HepG2 (cell line): ENCODE data around the gene CSNK2B. TPM values are rescaled to one million over a fixed set of nuclear protein-coding genes. Genes with fewer than 3 reads are reported as not detected.
A peak's percentile ranks its signal among the peaks of the same experiment; 100 is the strongest.

ENCODE experiments used
- AGO1 ChIP-seq: fragments of 200-400 bp; formaldehyde crosslinking; IDR thresholded peaks from 2 replicates; pipeline ENCODE4 v1.6.1; 2017; ENCODE audit warnings: mild to moderate bottlenecking, low read depth, low read length, moderate library complexity; ENCODE audit not compliant: poor library complexity, severe bottlenecking
- ASH2L ChIP-seq: fragments of 300-600, 200-600 bp; sonication (generic); IDR thresholded peaks from 2 replicates; pipeline ENCODE4 v1.7.0; 2017; ENCODE audit warnings: low read depth, mild to moderate bottlenecking, moderate library complexity, mixed read lengths, low read length; ENCODE audit not compliant: insufficient read length
- BORCS8-MEF2B ChIP-seq: sonication (generic); formaldehyde crosslinking; IDR thresholded peaks from 2 replicates; pipeline ENCODE4 v1.8.0; 2022; ENCODE audit warnings: mild to moderate bottlenecking, missing genetic modification reagents
- DBP ChIP-seq: sonication (generic); formaldehyde crosslinking; IDR thresholded peaks from 2 replicates; pipeline ENCODE4 v1.4.0; 2020; ENCODE audit warnings: missing genetic modification reagents; ENCODE audit errors: not compliant biosample characterization
- HNRNPH1 ChIP-seq: fragments of 200-400 bp; formaldehyde crosslinking; optimal IDR thresholded peaks from 2 replicates; pipeline ENCODE3; 2017; ENCODE audit warnings: mild to moderate bottlenecking, low read depth, low read length
- MYC ChIP-seq: sonication (generic); formaldehyde crosslinking; IDR thresholded peaks from 2 replicates; pipeline ENCODE4 v1.9.0; 2021; ENCODE audit warnings: missing genetic modification reagents, borderline replicate concordance
- PHF5A ChIP-seq: IDR thresholded peaks from one replicate; pipeline ENCODE4 v1.6.1; 2018; ENCODE audit warnings: low read depth, missing genetic modification reagents; ENCODE audit not compliant: unreplicated experiment
- TAF15 ChIP-seq: fragments of 200-400 bp; formaldehyde crosslinking; IDR thresholded peaks from one replicate; pipeline ENCODE4 v1.6.1; 2018; ENCODE audit warnings: mild to moderate bottlenecking, low read depth, low read length; ENCODE audit not compliant: poor library complexity, severe bottlenecking
- ZC3H13 ChIP-seq: sonication (generic); formaldehyde crosslinking; IDR thresholded peaks from 2 replicates; pipeline ENCODE4 v1.8.1; 2023; ENCODE audit warnings: mild to moderate bottlenecking, missing genetic modification reagents, moderate library complexity
- ZNF275 ChIP-seq: sonication (generic); formaldehyde crosslinking; IDR thresholded peaks from 2 replicates; pipeline ENCODE4 v1.8.0; 2022; ENCODE audit warnings: missing genetic modification reagents, mild to moderate bottlenecking, inconsistent platforms, borderline replicate concordance
- ZNF276 ChIP-seq: sonication (generic); formaldehyde crosslinking; IDR thresholded peaks from 2 replicates; pipeline ENCODE4 v1.4.0; 2020; ENCODE audit warnings: mild to moderate bottlenecking, low read depth, missing genetic modification reagents
- ZNF33B ChIP-seq: sonication (generic); formaldehyde crosslinking; IDR thresholded peaks from 2 replicates; pipeline ENCODE4 v1.5.1; 2020; ENCODE audit warnings: mild to moderate bottlenecking, missing genetic modification reagents
- ZNF552 ChIP-seq: sonication (generic); formaldehyde crosslinking; IDR thresholded peaks from 2 replicates; pipeline ENCODE4 v1.9.0; 2022; ENCODE audit warnings: missing genetic modification reagents, mild to moderate bottlenecking, borderline replicate concordance
- ZNF629 ChIP-seq: sonication (generic); formaldehyde crosslinking; conservative IDR thresholded peaks from 2 replicates; pipeline ENCODE4 v1.5.0; 2020; ENCODE audit warnings: missing genetic modification reagents
- ZNF770 ChIP-seq: sonication (generic); formaldehyde crosslinking; IDR thresholded peaks from 2 replicates; pipeline ENCODE4 v1.5.0; 2020; ENCODE audit warnings: mild to moderate bottlenecking, missing genetic modification reagents
- polyA plus RNA-seq, 8 experiments: library from polyadenylated mRNA; depleted of rRNA in 3 of 8; stranded (reverse) in 7 of 8; unstranded in 1 of 8; fragments of >200 nt; fragmentation: Illumina TruSeq in 4 of 8; extraction: Trizol in 4 of 8; gene quantifications; 2 replicates each; pipeline versions ENCODE4 v1.2.1 to v1.2.3, GENCODE V29; 2011 to 2016; ENCODE audit warnings: low read depth in 4 of 8, missing spikeins in 1 of 8, mixed read lengths in 1 of 8; ENCODE audit not compliant: insufficient read depth in 1 of 8
- total RNA-seq, 5 experiments: library from RNA; depleted of rRNA; stranded (reverse); fragments of >200 nt; fragmentation: Illumina TruSeq; extraction: Trizol; gene quantifications; 2 replicates each; pipeline ENCODE4 v1.2.3, GENCODE V29; 2016; ENCODE audit warnings: low read depth in 1 of 5
- TF ChIP-seq, protein P1 (sequence below): sonication (generic); formaldehyde crosslinking; IDR thresholded peaks from 2 replicates; pipeline ENCODE4 v1.8.0; 2022; ENCODE audit warnings: mild to moderate bottlenecking, missing genetic modification reagents; ENCODE audit not compliant: insufficient replicate concordance
- TF ChIP-seq, protein P2 (sequence below): sonication (generic); formaldehyde crosslinking; IDR thresholded peaks from 2 replicates; pipeline ENCODE4 v1.9.0; 2022; ENCODE audit warnings: missing genetic modification reagents, mild to moderate bottlenecking, borderline replicate concordance

CSNK2B gene
- total and polyA plus RNA-seq, 2 of the 13 experiments (the other 11 are each of a cell fraction or from before 2014, with no cell fraction given), result 111 to 296 TPM

DNA sequence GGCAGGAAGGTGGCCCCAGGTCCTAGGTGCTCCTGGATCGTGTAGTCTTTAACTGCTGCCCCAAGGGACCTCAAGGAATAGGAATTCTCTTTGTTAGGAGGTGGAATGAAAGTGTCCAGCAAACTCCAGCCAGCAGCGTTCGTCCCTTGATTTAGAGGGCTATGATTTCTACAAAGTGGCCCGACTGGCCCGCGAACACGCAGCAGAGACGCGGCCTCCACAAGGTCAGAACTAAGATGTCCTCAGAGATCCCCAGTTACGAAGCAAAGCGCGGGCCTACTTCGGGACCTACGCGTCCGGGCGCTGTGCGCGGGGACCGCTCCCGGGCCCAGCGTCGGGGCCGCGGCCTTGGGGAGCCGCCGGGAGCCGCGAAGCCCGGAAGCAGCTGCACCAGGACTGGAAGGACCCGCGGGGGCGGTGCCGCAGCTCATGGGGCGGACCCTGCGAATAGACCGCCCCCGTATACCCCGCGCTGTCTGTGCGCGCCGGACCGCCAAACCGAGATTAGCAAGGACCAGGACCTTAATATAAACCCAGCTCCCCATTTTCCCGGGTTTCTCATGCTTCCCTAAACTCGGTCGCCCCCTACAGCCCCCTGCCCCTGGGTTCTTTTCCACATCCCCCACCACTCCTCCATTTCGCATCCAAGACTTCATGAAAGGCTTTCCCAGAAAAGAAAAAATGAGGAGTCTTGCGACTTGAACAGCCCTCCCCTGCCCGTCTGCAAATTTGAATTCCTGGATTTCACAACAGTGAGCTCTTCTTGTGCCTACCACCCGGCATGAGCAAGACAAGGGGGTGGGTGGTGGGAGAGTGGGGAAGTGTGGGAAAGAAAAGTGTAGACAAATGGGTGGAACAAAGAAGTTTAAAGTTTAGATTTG lies 5.3 kb upstream of the CSNK2B start, which contains the start of gene C6orf47 (continued):
- TF ChIP-seq MYC (peak; percentile 65; the same call in 1 of the 2 replicates), ZNF33B (CRISPR knock-in tag) (no peak; the same call in 1 of the 2 replicates), BORCS8-MEF2B (CRISPR knock-in tag) (peak; percentile 84), ZC3H13 (CRISPR knock-in tag) (peak; percentile 96), ZNF770 (CRISPR knock-in tag) (peak; percentile 51; the same call in 1 of the 2 replicates), ZNF276 (CRISPR knock-in tag) (no peak), DBP (peak; percentile 82), ZNF629 (CRISPR knock-in tag) (peak; percentile 45), AGO1 (peak; percentile 100), HNRNPH1 (peak; percentile 16), PHF5A (CRISPR knock-in tag) (no peak), ASH2L (peak; percentile 82), ZNF275 (CRISPR knock-in tag) (0 out of 2 replicates have a peak, but pooled peaks have one; percentile 63), ZNF552 (CRISPR knock-in tag) (0 out of 2 replicates have a peak, but pooled peaks have one; percentile 8), TAF15 (peak; percentile 95)
- TF ChIP-seq, protein P1, sequence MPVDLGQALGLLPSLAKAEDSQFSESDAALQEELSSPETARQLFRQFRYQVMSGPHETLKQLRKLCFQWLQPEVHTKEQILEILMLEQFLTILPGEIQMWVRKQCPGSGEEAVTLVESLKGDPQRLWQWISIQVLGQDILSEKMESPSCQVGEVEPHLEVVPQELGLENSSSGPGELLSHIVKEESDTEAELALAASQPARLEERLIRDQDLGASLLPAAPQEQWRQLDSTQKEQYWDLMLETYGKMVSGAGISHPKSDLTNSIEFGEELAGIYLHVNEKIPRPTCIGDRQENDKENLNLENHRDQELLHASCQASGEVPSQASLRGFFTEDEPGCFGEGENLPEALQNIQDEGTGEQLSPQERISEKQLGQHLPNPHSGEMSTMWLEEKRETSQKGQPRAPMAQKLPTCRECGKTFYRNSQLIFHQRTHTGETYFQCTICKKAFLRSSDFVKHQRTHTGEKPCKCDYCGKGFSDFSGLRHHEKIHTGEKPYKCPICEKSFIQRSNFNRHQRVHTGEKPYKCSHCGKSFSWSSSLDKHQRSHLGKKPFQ (CRISPR knock-in tag), result no peak
- TF ChIP-seq, protein P2, sequence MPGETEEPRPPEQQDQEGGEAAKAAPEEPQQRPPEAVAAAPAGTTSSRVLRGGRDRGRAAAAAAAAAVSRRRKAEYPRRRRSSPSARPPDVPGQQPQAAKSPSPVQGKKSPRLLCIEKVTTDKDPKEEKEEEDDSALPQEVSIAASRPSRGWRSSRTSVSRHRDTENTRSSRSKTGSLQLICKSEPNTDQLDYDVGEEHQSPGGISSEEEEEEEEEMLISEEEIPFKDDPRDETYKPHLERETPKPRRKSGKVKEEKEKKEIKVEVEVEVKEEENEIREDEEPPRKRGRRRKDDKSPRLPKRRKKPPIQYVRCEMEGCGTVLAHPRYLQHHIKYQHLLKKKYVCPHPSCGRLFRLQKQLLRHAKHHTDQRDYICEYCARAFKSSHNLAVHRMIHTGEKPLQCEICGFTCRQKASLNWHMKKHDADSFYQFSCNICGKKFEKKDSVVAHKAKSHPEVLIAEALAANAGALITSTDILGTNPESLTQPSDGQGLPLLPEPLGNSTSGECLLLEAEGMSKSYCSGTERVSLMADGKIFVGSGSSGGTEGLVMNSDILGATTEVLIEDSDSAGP (CRISPR knock-in tag), result peak; percentile 86
